Trophoblast cell (in vitro differentiated cells and primary cell): ENCODE data around the gene CBX7.

Experiments
- DNase-seq, 2 donors: peaks; one replicate each; pipeline ENCODE4 v3.0.0-alpha.2; 2016
- H2AFZ ChIP-seq: 2 replicates; pipeline ENCODE4 v1.6.1; 2013; ENCODE audit warnings: low read length, moderate library complexity, mild to moderate bottlenecking; ENCODE audit not compliant: insufficient read depth, poor library complexity
- H2AK5ac ChIP-seq: 2 replicates; pipeline ENCODE4 v1.6.1; 2013; ENCODE audit warnings: mild to moderate bottlenecking, low read length
- H2BK120ac ChIP-seq: 2 replicates; pipeline ENCODE4 v1.6.1; 2013; ENCODE audit warnings: low read length, mild to moderate bottlenecking, moderate library complexity; ENCODE audit not compliant: insufficient read depth, poor library complexity
- H2BK12ac ChIP-seq: 2 replicates; pipeline ENCODE4 v1.6.1; 2013; ENCODE audit warnings: mild to moderate bottlenecking, low read length, moderate library complexity
- H2BK5ac ChIP-seq: 2 replicates; pipeline ENCODE4 v1.6.1; 2013; ENCODE audit warnings: low read length, low read depth, moderate library complexity, mild to moderate bottlenecking; ENCODE audit not compliant: poor library complexity
- H3K14ac ChIP-seq: 2 replicates; pipeline ENCODE4 v1.6.1; 2013; ENCODE audit warnings: mild to moderate bottlenecking, low read length
- H3K18ac ChIP-seq: 2 replicates; pipeline ENCODE4 v1.6.1; 2013; ENCODE audit warnings: mild to moderate bottlenecking, low read length
- H3K23ac ChIP-seq: 2 replicates; pipeline ENCODE4 v1.6.1; 2013; ENCODE audit warnings: low read length
- H3K27ac ChIP-seq: 2 replicates; pipeline ENCODE4 v1.5.1; 2013; ENCODE audit warnings: low read depth, mild to moderate bottlenecking, inconsistent platforms, low read length, moderate library complexity
- H3K27me3 ChIP-seq: 2 replicates; pipeline ENCODE4 v1.6.1; 2013; ENCODE audit warnings: inconsistent platforms, mild to moderate bottlenecking, low read length, moderate library complexity; ENCODE audit not compliant: insufficient read depth
- H3K36me3 ChIP-seq, 2 experiments: 1 replicate in 1 of 2; 2 replicates in 1 of 2; pipeline ENCODE4 v1.6.1; 2013; ENCODE audit warnings: low read length in 2 of 2, mild to moderate bottlenecking in 2 of 2, moderate library complexity in 1 of 2; ENCODE audit not compliant: insufficient read depth in 2 of 2, control insufficient read depth in 1 of 2
- H3K4ac ChIP-seq: 2 replicates; pipeline ENCODE4 v1.6.1; 2013; ENCODE audit warnings: low read depth, mild to moderate bottlenecking, low read length, moderate library complexity
- H3K4me1 ChIP-seq, 2 experiments: 1 replicate in 1 of 2; 2 replicates in 1 of 2; pipeline ENCODE4 v1.6.1; 2013; ENCODE audit warnings: low read length in 2 of 2, mild to moderate bottlenecking in 2 of 2, moderate library complexity in 1 of 2; ENCODE audit not compliant: insufficient read depth in 2 of 2, control insufficient read depth in 1 of 2
- H3K4me2 ChIP-seq: 2 replicates; pipeline ENCODE4 v1.6.1; 2013; ENCODE audit warnings: inconsistent platforms, mild to moderate bottlenecking, low read length, moderate library complexity
- H3K4me3 ChIP-seq: 2 replicates; pipeline ENCODE4 v1.5.1; 2013; ENCODE audit warnings: mild to moderate bottlenecking, low read depth, low read length, inconsistent platforms
- H3K79me1 ChIP-seq: one replicate; pipeline ENCODE4 v1.6.1; 2013; ENCODE audit warnings: low read length
- H3K79me2 ChIP-seq: 2 replicates; pipeline ENCODE4 v1.6.1; 2013; ENCODE audit warnings: low read length, mild to moderate bottlenecking; ENCODE audit not compliant: control insufficient read depth, insufficient read depth, poor library complexity
- H3K9ac ChIP-seq: 2 replicates; pipeline ENCODE4 v1.6.1; 2013; ENCODE audit warnings: mild to moderate bottlenecking, low read length
- H3K9me3 ChIP-seq: 2 replicates; pipeline ENCODE4 v1.6.1; 2013; ENCODE audit warnings: low read depth, mild to moderate bottlenecking, control low read depth, inconsistent platforms, low read length; ENCODE audit not compliant: insufficient read depth
- H4K12ac ChIP-seq: 2 replicates; pipeline ENCODE4 v1.6.1; 2013; ENCODE audit warnings: low read depth, mild to moderate bottlenecking, low read length, moderate library complexity
- H4K8ac ChIP-seq: 2 replicates; pipeline ENCODE4 v1.6.1; 2013; ENCODE audit warnings: low read depth, mild to moderate bottlenecking, low read length, moderate library complexity
- H4K91ac ChIP-seq: one replicate; pipeline ENCODE4 v1.6.1; 2013; ENCODE audit warnings: low read depth, mild to moderate bottlenecking, low read length, moderate library complexity
- WGBS: extraction: QIAGEN DNeasy Blood & Tissue Kit; methylation state at CpG from one replicate; pipeline ENCODE4 v1.1.7; 2013; ENCODE audit warnings: missing lambda C conversion rate; ENCODE audit not compliant: insufficient read length, insufficient coverage; ENCODE audit errors: extremely low coverage; 5-methylcytosine and 5-hydroxymethylcytosine counted together

CBX7 gene

GRCh38 chr22:39147335-39148025 lies 5.0 kb downstream of the CBX7 start:
- H4K91ac ChIP-seq: no peak overlapping the region
- no peak overlapping the region for H3K4me3 ChIP-seq
- peaks cover 7 to 12% of the 10 kb centered on the region in 2 experiments for H3K4me1 ChIP-seq
- no peak overlapping the region for H3K4ac ChIP-seq
- no peak overlapping the region for H3K23ac ChIP-seq
- peaks cover 2% of the 10 kb centered on the region for H3K9me3 ChIP-seq
- no peak overlapping the region for H2BK5ac ChIP-seq
- no peak for DNase-seq
- no peak overlapping the region for H4K8ac ChIP-seq
- WGBS: no CpG with 5 or more reads among the region's 5 CpGs
- H4K12ac ChIP-seq: no peak overlapping the region
- H3K4me2 ChIP-seq: no peak overlapping the region
- H3K14ac ChIP-seq: no peak overlapping the region
- no peak overlapping the region for H2AK5ac ChIP-seq
- no peak overlapping the region for H2AFZ ChIP-seq
- H3K79me2 ChIP-seq: peaks cover 4% of the 10 kb centered on the region
- H3K36me3 ChIP-seq: no peaks in the 10 kb centered on the region
- no peak overlapping the region for H3K9ac ChIP-seq
- no peak overlapping the region for H2BK120ac ChIP-seq
- no peaks in the 10 kb centered on the region for H3K27me3 ChIP-seq
- H3K27ac ChIP-seq: no peak overlapping the region
- peaks cover 8% of the 10 kb centered on the region for H3K79me1 ChIP-seq
- no peak overlapping the region for H3K18ac ChIP-seq
- H2BK12ac ChIP-seq: no peak overlapping the region

GRCh38 chr22:39146256-39147101 lies 6.0 kb downstream of the CBX7 start:
- H3K9ac ChIP-seq: no peak overlapping the region
- no peak overlapping the region for H2BK12ac ChIP-seq
- H2AFZ ChIP-seq: no peak overlapping the region
- H3K79me2 ChIP-seq: peaks cover 4% of the 10 kb centered on the region
- H2BK5ac ChIP-seq: no peak overlapping the region
- no peak overlapping the region for H3K4me3 ChIP-seq
- H3K27me3 ChIP-seq: no peaks in the 10 kb centered on the region
- H3K27ac ChIP-seq: no peak overlapping the region
- peaks cover 7 to 10% of the 10 kb centered on the region in 2 experiments for H3K4me1 ChIP-seq
- no peak overlapping the region for H3K14ac ChIP-seq
- no peak for DNase-seq
- peak overlapping the region; percentile 77 for H3K4me2 ChIP-seq
- no peak overlapping the region for H4K12ac ChIP-seq
- no CpG with 5 or more reads among the region's 6 CpGs for WGBS
- H3K9me3 ChIP-seq: peaks cover 2% of the 10 kb centered on the region
- no peaks in the 10 kb centered on the region for H3K36me3 ChIP-seq
- H2BK120ac ChIP-seq: peak overlapping the region; percentile 5
- H4K91ac ChIP-seq: no peak overlapping the region
- H3K18ac ChIP-seq: no peak overlapping the region
- no peak overlapping the region for H3K4ac ChIP-seq
- H2AK5ac ChIP-seq: no peak overlapping the region
- peaks cover 7% of the 10 kb centered on the region for H3K79me1 ChIP-seq
- H4K8ac ChIP-seq: no peak overlapping the region
- H3K23ac ChIP-seq: no peak overlapping the region

- Histone ChIP-seq H3K4me3 (no peak overlapping the region), H3K4me1 (peaks cover 7 to 10% of the 10 kb centered on the region in 2 experiments), H3K14ac (no peak overlapping the region), H4K12ac (no peak overlapping the region), H2AK5ac (no peak overlapping the region), H2BK12ac (no peak overlapping the region), H3K27ac (no peak overlapping the region), H3K27me3 (no peaks in the 10 kb centered on the region), H3K4ac (no peak overlapping the region), H3K18ac (no peak overlapping the region), H2BK5ac (no peak overlapping the region), H3K4me2 (peak overlapping the region; percentile 91), H4K91ac (no peak overlapping the region), H2BK120ac (no peak overlapping the region), H3K9ac (no peak overlapping the region), H2AFZ (no peak overlapping the region), H3K23ac (no peak overlapping the region), H3K79me2 (peaks cover 4% of the 10 kb centered on the region), H3K36me3 (no peaks in the 10 kb centered on the region), H3K79me1 (peaks cover 7% of the 10 kb centered on the region), H4K8ac (no peak overlapping the region), H3K9me3 (peaks cover 2% of the 10 kb centered on the region)
- peak in 1 of 2 donors; percentile 19 for DNase-seq
- no CpG with 5 or more reads among the region's 22 CpGs for WGBS
These were observed 8.2 kb downstream of the CBX7 start for GRCh38 chr22:39144101-39144767.

- H2AFZ ChIP-seq: no peak overlapping the region
- no peak overlapping the region for H3K23ac ChIP-seq
- no peak overlapping the region for H4K12ac ChIP-seq
- no peaks in the 10 kb centered on the region for H3K36me3 ChIP-seq
- no peak overlapping the region for H3K27ac ChIP-seq
- no CpG with 5 or more reads among the region's 14 CpGs for WGBS
- H3K79me2 ChIP-seq: peaks cover 4% of the 10 kb centered on the region
- H3K4me3 ChIP-seq: no peak overlapping the region
- H2BK5ac ChIP-seq: no peak overlapping the region
- peaks cover 7% of the 10 kb centered on the region for H3K79me1 ChIP-seq
- no peak overlapping the region for H3K4me2 ChIP-seq
- H3K14ac ChIP-seq: no peak overlapping the region
- H3K18ac ChIP-seq: no peak overlapping the region
- peaks cover 1% of the 10 kb centered on the region for H3K9me3 ChIP-seq
- H3K9ac ChIP-seq: no peak overlapping the region
- H3K4ac ChIP-seq: no peak overlapping the region
- H4K8ac ChIP-seq: no peak overlapping the region
- no peak overlapping the region for H2AK5ac ChIP-seq
- no peak overlapping the region for H2BK12ac ChIP-seq
- no peaks in the 10 kb centered on the region for H3K27me3 ChIP-seq
- H2BK120ac ChIP-seq: no peak overlapping the region
- H4K91ac ChIP-seq: no peak overlapping the region
- DNase-seq: no peak
- peaks cover 7 to 10% of the 10 kb centered on the region in 2 experiments for H3K4me1 ChIP-seq
These were observed 10.3 kb downstream of the CBX7 start for GRCh38 chr22:39142088-39142680.
